SW 1271 (cell line): ENCODE measurements around the gene ADTRP.
"Not testable (repeated sequence)": the region's sequence is repeated elsewhere in the genome, so short reads cannot be mapped to it uniquely, and the experiment has no call there.

Source experiments
- DNase-seq, 2 experiments: peaks; one replicate each; lab custom pipeline; 2025; lab: John Stamatoyannopoulos, UW

The ADTRP gene

DNA sequence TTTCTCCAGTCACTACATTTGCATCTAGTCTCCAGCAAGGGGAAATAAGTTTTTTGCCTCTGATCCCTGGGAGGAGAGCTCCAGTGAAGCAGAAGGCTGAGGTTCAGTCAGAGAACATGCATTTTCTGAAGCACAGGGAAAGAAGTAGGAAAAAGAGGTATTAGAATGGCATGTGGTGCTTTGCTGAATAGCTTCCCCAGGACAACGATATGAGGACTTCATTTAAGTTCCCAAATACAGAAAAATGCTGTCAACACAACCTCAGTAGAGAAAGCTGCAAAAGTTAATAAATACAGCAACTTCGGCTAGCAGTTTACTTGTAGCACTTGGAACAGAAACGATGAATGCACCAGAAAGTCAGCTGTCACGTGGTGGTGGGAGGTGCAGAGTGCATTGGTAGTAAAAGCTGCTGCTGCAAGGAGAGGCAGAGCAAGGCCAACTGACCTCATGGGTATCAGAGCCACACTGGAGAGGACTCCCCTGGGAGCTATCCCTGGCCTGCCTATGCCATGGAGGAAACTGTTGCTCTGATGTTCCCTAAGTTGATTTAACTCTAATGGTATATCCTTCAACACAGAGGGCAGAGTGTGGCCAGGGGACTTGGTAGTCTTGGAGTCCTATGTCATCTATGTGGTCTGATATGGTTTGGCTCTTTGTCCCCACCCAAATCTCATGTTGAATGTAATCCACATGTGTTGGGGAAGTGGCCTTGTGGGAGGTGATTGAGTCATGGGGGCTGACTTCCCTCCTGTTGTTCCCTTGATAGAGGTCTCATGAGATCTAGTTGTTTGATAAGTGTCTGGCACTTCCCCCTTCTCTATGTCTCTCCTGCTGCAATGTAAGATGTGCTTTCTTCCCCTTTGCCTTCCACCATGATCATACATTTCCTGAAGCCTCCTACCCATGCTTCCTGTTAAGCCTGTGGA is 85.9 kb downstream of the ADTRP start:
- no peak for DNase-seq

DNA sequence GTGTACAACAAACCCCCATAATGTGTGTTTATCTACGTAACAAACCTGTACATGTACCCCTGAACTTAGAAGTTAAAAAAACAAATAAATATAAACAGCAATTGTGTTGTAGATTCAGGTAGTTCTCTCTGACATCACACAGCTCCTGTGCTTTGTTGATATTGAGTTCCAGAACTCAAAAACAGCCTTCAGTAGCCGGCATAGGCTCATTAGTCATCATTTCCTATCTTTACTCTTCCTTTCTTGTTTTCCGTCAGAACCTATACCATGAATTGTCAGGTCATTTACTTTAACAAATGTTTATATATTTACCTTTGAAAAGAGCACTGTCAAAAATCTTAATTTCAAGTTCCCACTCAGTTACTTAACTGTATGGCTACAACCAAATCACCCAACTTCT is 88.8 kb downstream of the ADTRP start:
- DNase-seq: no peak

DNA sequence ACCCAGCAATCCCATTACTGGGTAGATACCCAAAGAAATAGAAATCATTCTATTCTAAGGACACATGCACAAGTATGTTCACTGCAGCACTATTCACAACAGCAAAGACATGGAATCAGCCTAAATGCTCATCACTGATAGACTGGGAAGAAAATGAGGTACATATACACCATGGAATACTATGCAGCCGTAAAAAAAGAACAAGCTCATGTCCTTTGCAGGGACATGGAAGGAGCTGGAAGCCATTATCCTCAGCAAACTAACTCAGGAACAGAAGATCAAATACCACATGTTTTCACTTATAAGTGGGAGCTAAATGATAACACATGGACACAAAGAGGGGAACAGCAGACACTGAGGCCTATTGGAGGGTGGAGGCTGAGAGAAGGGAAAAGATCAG is 89.2 kb downstream of the ADTRP start:
- DNase-seq: not testable (repeated sequence)

DNA sequence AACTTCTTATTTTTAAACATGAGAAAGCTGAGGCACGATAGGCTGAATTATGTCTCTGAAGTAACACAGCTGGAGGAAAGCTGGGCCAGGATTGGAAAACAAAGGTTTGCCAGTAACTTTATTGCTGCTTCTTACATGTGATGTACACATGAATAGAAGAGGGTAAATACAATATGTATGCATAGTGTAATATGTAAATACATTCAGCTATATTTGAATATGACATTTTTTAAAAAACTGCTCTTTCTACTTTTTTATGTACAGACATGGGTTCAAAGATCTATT is 90.2 kb downstream of the ADTRP start:
- no peak for DNase-seq

DNA sequence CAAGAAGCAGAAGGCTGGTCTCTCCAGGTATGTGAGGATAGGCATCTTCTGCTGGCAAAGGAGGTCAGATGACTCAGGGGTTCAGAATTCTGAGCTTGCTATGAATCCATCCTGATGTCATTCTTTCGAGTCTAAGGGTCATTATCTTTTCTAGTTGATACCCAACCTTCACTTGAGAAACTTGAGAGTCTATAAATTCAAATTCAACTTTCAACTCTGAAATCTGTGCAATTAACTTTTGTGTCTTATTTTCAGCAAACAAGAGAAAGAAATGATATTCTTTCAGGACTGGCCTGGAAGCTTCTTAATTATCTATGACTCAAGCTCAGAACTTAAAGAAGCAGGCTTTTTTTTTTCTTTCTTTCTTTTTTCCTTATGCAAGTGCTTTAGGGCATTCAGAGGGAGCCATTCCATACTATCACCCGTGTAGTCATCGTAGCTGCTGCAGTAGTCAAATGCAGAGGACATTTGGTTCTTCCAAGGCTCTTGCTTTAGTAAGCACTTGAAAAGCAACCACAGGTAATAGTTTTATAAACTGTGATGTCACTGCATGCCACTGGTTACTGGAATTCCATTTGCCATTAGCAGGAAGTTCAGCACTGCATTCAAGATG is 93.0 kb downstream of the ADTRP start:
- DNase-seq: peak; percentile 66 to 83

DNA sequence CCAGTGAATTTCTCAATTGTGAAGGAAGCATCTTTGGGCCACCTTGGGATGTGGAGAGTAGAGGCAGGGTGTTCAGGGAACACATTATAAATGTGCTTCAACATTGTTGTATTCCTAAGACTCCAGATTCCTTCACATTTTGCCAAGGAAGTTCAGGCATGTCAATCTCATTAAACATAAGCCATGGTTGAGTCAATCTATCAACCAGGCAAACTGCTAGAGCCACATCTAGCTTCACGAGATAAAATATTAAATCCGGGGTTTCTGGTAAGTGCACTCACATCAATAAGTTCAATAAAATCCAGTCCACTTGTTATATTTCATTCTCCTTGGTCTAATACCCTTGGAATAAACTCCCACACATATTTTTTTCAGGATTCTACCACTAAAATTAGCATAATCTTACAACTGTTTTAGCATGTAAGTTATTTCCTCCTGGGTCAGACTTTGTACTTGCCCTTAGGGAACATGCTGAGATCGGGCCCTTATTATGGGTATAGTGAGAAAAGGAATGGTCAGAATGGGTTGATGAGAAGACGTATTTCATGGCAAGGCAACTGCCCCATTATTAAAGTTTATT is 93.6 kb downstream of the ADTRP start:
- no peak for DNase-seq

DNA sequence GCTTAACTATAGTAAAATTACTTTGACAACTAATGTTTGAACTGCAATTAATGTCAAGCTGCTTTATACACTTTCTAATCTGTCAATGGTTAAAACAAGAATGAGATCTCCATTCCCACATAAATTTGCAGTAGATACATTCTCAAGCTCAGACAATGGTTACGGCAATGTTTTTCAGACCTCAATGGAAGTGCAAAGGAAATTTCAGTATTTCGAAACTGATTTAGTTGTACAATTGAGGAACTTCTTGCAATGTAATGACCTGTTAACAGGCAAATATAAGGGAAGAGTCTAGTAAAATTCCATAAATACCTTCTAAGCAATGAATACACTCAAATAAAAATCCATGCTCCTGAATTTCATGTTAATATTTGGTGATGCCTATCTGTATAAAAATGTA is 94.7 kb downstream of the ADTRP start:
- no peak for DNase-seq

DNA sequence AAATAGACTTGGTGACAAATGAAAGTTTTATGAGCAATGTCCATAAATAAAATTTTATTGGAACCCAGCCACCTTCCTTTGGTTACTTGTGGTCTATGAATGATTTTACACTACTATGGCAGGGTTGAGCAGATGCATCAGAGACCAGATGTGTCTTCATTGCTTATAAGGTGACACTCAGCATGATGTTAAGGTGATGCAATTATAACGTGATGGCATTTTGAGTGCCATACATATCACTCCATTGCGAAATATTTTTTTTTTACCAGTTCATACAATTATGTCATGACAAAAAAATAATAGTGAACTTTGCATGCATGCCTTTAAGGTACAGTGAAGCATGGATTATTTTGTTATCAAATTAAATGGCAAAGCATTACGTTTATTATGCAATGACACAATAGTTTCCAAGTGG is 96.0 kb downstream of the ADTRP start:
- no peak for DNase-seq

DNA sequence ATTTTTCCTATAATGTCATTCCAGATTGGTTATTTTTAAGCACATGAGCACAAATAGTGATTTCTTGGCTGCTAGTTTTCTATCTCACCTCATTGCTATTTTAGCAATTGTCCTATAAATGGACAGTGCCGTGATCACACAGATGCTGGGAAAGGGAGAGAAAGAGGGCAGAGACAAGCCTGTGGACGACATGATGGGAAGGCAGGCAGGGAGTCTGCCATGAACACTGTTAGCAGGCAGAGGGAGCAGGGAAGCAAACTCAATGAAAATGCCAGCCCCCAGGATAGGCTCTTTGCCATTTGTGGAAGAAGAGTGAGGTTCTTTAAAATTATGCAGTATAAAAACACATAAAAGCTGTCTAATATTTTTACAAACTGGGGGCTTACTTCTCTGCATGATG is 96.8 kb downstream of the ADTRP start:
- no peak for DNase-seq

DNA sequence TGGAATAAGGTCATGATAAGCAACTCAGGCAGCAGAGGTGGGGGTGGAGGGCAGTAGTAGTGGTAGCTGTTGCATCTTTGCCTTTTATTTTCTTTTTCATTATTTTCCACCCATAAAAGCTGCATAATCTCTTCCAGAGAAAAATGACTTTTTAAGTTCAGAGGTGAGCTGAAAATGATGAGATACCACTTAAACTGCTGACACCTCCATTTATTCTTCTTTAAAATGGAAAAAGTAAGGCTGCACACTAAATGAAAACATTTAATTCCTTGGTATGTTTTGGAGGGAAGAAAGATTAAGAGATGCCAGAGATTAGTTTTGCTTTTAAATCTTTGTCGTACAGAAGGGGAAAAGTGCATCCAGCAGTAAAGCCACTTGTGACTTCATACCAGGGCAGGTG is 97.2 kb downstream of the ADTRP start:
- DNase-seq: no peak

DNA sequence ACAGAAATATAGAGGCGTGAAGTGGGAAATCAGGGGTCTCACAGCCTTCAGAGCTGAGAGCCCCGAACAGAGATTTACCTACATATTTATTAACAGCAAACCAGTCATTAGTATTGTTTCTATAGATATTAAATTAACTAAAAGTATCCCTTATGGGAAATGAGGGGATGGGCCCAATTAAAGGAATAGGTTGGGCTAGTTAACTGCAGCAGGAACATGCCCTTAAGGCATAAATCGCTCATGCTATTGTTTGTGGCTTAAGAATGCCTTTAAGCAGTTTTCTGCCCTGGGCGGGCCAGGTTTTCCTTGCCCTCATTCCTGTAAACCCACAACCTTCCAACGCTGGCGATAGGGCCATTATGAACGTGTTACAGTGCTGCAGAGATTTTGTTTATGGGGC is 98.1 kb downstream of the ADTRP start:
- DNase-seq: not testable (repeated sequence)

DNA sequence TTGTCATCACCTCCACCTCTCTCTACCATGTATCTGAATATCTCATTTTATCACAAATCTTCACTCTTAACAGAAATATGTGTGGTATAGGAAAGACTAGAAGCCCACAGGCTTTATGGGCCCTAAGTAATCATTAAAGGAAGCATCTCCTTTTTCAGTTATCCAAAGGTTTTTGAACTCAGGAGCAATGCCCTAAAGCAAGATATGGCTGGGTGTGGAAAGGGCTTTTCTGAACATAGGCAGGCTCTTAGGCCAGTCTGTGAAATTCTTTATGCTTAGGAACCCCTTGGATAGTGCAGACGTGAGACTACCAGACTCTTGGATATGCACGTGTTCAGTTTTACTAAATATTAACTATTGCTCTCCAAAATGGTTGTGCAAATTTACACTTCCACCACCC is 99.5 kb downstream of the ADTRP start:
- DNase-seq: no peak

DNA sequence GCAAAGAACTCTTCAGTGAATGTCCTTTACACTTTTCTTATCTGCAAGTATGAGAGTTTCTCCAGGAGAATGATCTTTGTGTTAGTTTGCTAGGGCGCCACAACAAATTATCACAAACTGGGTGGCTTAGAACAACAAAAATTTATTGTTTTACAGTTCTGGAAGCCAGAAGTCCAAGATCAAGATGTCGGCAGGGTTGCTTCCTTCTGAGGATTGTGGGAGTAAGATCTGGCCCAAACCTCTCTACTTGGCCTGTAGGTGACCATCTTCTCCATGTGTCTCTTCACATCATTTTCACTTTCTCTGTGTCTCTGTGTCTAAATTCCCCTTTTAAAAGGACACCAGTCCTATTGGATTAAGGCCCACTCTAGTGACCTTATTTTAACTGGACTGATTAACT is 103.0 kb downstream of the ADTRP start:
- no peak for DNase-seq

DNA sequence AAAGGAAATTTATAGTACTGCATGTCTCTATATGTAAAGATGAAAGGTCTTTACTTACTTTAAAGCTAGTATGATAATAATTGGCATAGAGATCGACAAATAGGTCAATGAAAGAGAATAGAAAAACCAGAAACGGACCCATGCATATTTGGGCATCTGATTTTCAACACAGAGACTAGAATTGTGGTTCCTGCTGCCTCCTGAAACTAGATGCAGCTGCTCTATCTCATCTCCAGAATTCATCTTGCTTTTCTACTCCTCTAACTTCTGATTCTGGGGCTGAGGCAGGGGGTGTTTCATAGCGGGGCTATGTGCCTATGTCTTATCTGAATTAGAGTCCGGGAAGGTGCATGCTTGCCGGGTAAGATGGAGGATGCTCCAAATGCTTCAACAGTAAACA is 105.9 kb downstream of the ADTRP start:
- DNase-seq: no peak

DNA sequence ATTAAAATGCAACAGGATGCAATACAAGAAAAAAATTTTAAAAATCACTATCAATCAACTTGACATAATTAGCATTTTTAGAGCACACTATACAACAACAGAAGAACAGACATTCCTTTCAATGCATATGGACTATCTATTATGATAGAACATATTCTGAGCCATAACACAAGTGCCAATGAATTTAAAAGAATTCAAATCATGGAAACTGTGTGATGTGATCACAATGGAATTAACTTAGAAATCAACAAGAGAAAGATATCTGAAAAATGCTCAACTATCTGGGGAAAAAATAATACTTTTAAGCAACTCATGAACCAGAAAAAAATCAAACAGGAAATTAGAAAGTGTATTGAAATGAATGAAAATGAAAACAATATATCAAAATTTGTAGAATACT is 106.3 kb downstream of the ADTRP start:
- no peak for DNase-seq

DNA sequence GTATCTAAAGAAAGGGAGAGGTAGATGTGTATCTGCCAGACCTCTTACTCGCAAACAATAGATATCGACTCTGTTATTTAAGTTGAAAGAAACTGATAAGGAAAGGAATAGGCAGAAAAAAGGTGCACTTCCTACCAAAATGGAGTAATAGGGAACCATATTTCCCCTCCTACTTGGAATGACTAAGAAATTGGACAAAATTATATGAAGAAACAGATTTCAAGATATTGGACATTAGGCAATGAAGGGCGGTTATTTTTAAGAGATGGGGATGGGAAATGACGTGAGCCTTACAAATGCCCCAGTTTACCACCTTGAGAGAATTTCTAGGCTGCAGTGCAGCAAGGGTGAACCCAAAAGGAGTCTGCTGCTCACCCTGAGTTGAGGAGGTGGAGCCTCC is 108.9 kb downstream of the ADTRP start:
- DNase-seq: no peak

DNA sequence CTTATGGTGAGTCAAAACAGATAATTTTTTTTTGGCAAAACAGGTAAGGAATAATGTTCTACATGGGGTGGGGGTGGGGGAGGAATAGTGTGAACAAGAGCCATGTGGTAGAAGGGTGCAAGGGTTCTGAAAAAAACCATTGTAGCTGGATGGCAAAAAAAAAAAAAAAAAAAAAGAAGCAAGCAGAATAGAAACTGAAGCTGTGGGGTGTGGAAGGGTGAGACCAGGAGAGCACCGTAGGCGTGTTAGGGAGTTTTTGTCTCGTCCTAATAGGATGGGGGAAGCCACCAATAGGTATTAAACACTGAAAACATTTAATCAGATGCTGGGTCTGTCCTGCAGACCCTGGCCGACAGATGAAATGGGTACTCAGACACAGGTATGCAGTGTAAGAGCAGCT is 110.1 kb downstream of the ADTRP start:
- DNase-seq: no peak

DNA sequence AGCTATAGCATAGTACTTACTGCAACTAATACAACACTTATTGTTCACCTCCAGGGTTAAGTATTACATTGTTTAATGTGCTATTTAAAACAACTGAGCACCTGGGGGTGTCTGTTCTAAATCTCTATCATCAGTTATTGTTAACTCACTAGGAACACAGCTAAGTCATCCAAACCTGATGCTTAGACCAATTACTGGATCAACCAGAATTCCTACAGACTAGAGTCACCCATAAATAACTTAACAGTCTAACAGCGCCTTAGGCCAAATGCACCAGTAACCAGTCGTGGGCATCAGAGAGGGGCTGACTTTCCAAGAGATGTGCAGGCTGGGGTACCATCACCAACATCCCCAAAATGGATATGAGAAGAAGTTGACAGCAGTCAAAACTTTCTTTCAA is 110.7 kb downstream of the ADTRP start:
- no peak for DNase-seq

DNA sequence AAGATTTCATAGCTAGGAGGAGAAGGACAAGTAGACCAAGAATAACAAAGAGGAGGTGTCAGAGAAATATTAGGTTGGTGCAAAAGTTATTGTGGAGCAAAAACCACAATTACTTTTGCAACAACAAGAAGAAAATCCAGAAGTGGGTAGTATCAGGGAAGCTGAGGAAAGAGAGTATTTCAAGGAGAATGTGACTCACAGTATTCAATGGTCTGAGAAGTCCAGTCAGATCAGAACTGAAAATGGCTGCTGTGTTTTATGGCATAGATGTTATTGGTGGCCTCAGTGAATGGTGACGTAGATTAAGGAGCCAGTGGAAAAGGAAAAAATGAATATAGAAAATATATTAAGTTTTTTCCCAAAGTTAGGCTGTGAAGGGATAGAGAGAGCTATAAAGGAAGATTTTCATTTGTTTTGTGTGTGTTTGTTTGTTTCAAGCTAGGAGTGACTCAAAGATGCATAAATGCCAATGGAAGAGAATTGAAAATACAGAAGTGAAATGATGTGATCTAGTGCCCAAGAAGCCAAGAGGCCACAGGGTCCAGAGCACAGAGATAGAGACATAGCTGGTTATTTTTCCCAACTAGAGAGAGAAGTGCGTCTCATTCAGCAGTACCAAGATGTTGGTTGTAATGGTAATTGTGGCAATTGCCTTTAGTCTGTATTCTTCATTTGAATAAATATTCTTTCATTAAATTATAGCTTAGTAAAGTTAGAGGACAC is 112.8 kb downstream of the ADTRP start:
- DNase-seq: no peak
